ENCODE measurements around the gene CASS4.
"Not testable (repeated sequence)": the region's sequence is repeated elsewhere in the genome, so short reads cannot be mapped to it uniquely, and the experiment has no call there.

Gene CASS4

DNA sequence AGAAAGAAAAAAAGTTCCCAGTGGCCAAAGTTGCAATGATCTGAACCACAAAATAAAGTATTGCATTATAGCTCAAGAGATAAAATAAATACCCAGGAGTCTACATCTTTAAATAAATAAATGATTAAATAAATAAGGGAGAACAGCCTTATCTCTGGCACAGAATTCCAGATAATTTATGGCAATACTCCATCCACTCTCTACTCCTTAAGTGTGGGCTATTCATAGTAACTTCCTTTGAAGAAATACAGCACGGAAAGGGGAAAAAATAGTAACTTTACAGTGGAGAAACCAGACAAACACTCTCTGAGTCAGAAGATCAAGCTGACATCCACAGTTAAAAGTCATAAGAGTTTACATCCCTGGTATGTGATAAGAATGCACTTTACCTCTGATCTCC is 31.7 kb upstream of the CASS4 start:
- Histone ChIP-seq H3K27ac (ENCODE audit: insufficient read depth, low read length, poor library complexity, severe bottlenecking) (no peak overlapping the region), H3K4me3 (ENCODE audit: insufficient read depth, low read depth, low read length, poor library complexity, severe bottlenecking) (no peak overlapping the region), H3K4me1 (ENCODE audit: control insufficient read depth, insufficient read depth, low read length, poor library complexity, severe bottlenecking) (no peaks in the 10 kb centered on the region), H3K9me3 (ENCODE audit: control insufficient read depth, low read length) (no peaks in the 10 kb centered on the region), H3K27me3 (replicated peaks; ENCODE audit: control insufficient read depth, insufficient read depth, low read length, poor library complexity, severe bottlenecking) (no peaks in the 10 kb centered on the region), H3K36me3 (ENCODE audit: control insufficient read depth, insufficient read depth, low read length) (no peaks in the 10 kb centered on the region)
- DNase-seq: no peak

DNA sequence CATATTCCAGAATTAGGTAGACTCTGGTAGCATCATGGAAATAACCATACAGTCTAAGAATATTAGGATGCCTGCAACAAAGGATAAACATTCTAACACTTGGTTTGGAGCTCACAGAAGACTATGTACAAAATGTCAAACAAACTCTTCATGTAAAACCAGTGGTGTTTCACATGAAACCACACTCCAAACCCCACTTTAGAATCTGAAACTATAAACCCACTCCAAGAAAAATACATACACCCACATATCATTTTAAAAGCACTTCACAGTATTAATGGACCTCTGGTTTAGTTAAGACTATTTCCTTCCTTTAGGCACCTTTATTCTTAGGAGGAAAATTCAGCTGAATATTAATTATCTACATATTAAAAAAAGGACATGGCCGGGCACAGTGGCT is 30.6 kb upstream of the CASS4 start:
- H3K4me3 ChIP-seq (ENCODE audit: insufficient read depth, low read depth, low read length, poor library complexity, severe bottlenecking): no peak overlapping the region
- H3K9me3 ChIP-seq (ENCODE audit: control insufficient read depth, low read length): no peaks in the 10 kb centered on the region
- H3K36me3 ChIP-seq (ENCODE audit: control insufficient read depth, insufficient read depth, low read length): no peaks in the 10 kb centered on the region
- H3K4me1 ChIP-seq (ENCODE audit: control insufficient read depth, insufficient read depth, low read length, poor library complexity, severe bottlenecking): no peaks in the 10 kb centered on the region
- DNase-seq: no peak
- H3K27ac ChIP-seq (ENCODE audit: insufficient read depth, low read length, poor library complexity, severe bottlenecking): no peak overlapping the region
- no peaks in the 10 kb centered on the region for H3K27me3 ChIP-seq (replicated peaks; ENCODE audit: control insufficient read depth, insufficient read depth, low read length, poor library complexity, severe bottlenecking)

GRCh38 chr20:56382696-56383095 is 29.4 kb upstream of the CASS4 start:
- no peak overlapping the region for H3K4me3 ChIP-seq (ENCODE audit: insufficient read depth, low read depth, low read length, poor library complexity, severe bottlenecking)
- H3K9me3 ChIP-seq (ENCODE audit: control insufficient read depth, low read length): no peaks in the 10 kb centered on the region
- no peaks in the 10 kb centered on the region for H3K4me1 ChIP-seq (ENCODE audit: control insufficient read depth, insufficient read depth, low read length, poor library complexity, severe bottlenecking)
- no peak overlapping the region for H3K27ac ChIP-seq (ENCODE audit: insufficient read depth, low read length, poor library complexity, severe bottlenecking)
- H3K36me3 ChIP-seq (ENCODE audit: control insufficient read depth, insufficient read depth, low read length): no peaks in the 10 kb centered on the region
- H3K27me3 ChIP-seq (replicated peaks; ENCODE audit: control insufficient read depth, insufficient read depth, low read length, poor library complexity, severe bottlenecking): no peaks in the 10 kb centered on the region
- no peak for DNase-seq

DNA sequence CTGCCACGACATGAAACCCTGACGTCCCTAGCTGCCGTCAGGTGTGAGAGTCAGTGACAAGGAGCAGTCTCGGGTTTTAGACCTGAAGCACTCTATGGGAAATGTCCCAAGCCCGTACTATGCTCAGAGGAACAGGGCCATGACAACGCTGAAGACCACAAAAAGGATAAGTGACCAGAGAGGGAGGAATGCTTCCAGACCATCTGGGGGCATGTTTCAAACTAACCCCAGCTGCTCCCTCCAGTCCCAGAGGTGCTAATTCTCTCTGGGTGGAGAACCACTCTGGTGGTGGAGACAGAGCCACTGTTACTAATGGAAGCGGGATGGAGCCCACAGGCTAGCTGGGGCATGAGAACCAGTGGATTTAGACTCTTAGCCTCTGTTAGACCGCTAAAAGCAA is 28.7 kb upstream of the CASS4 start:
- no peak overlapping the region for H3K27ac ChIP-seq (ENCODE audit: insufficient read depth, low read length, poor library complexity, severe bottlenecking)
- H3K27me3 ChIP-seq (replicated peaks; ENCODE audit: control insufficient read depth, insufficient read depth, low read length, poor library complexity, severe bottlenecking): no peaks in the 10 kb centered on the region
- no peaks in the 10 kb centered on the region for H3K9me3 ChIP-seq (ENCODE audit: control insufficient read depth, low read length)
- DNase-seq: no peak
- H3K4me1 ChIP-seq (ENCODE audit: control insufficient read depth, insufficient read depth, low read length, poor library complexity, severe bottlenecking): no peaks in the 10 kb centered on the region
- no peak overlapping the region for H3K4me3 ChIP-seq (ENCODE audit: insufficient read depth, low read depth, low read length, poor library complexity, severe bottlenecking)
- no peaks in the 10 kb centered on the region for H3K36me3 ChIP-seq (ENCODE audit: control insufficient read depth, insufficient read depth, low read length)

DNA sequence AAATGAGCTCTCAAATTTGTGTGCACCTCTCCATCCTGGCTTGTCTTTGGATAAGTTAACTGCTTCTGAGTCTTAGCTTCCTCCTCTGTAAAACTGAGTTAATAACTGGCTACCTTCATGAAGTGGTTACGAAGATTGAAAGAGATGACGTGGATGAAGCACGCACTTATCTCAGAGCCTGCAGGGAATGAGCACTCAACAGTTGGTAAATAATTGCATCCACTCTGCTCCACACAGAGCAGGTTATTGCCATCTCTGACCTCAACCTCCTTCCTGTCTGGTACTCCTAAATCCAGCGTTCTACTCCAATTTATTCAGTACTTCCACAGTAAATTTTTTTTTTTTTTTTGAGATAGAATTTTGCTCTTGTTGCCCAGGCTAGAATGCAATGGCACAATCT is 26.9 kb upstream of the CASS4 start:
- H3K4me1 ChIP-seq (ENCODE audit: control insufficient read depth, insufficient read depth, low read length, poor library complexity, severe bottlenecking): no peaks in the 10 kb centered on the region
- H3K9me3 ChIP-seq (ENCODE audit: control insufficient read depth, low read length): no peaks in the 10 kb centered on the region
- no peak for DNase-seq
- H3K4me3 ChIP-seq (ENCODE audit: insufficient read depth, low read depth, low read length, poor library complexity, severe bottlenecking): no peak overlapping the region
- H3K27ac ChIP-seq (ENCODE audit: insufficient read depth, low read length, poor library complexity, severe bottlenecking): no peak overlapping the region
- H3K27me3 ChIP-seq (replicated peaks; ENCODE audit: control insufficient read depth, insufficient read depth, low read length, poor library complexity, severe bottlenecking): no peaks in the 10 kb centered on the region
- no peaks in the 10 kb centered on the region for H3K36me3 ChIP-seq (ENCODE audit: control insufficient read depth, insufficient read depth, low read length)

GRCh38 chr20:56386219-56386618 is 25.8 kb upstream of the CASS4 start:
- Histone ChIP-seq H3K27me3 (replicated peaks; ENCODE audit: control insufficient read depth, insufficient read depth, low read length, poor library complexity, severe bottlenecking) (no peaks in the 10 kb centered on the region), H3K4me1 (ENCODE audit: control insufficient read depth, insufficient read depth, low read length, poor library complexity, severe bottlenecking) (no peaks in the 10 kb centered on the region), H3K36me3 (ENCODE audit: control insufficient read depth, insufficient read depth, low read length) (no peaks in the 10 kb centered on the region), H3K9me3 (ENCODE audit: control insufficient read depth, low read length) (no peaks in the 10 kb centered on the region), H3K4me3 (ENCODE audit: insufficient read depth, low read depth, low read length, poor library complexity, severe bottlenecking) (no peak overlapping the region), H3K27ac (ENCODE audit: insufficient read depth, low read length, poor library complexity, severe bottlenecking) (no peak overlapping the region)
- DNase-seq: no peak

GRCh38 chr20:56388882-56389281 is 23.2 kb upstream of the CASS4 start:
- Histone ChIP-seq H3K4me1 (ENCODE audit: control insufficient read depth, insufficient read depth, low read length, poor library complexity, severe bottlenecking) (peaks cover 12% of the 10 kb centered on the region), H3K9me3 (ENCODE audit: control insufficient read depth, low read length) (no peaks in the 10 kb centered on the region), H3K27ac (ENCODE audit: insufficient read depth, low read length, poor library complexity, severe bottlenecking) (no peak overlapping the region), H3K27me3 (replicated peaks; ENCODE audit: control insufficient read depth, insufficient read depth, low read length, poor library complexity, severe bottlenecking) (no peaks in the 10 kb centered on the region), H3K36me3 (ENCODE audit: control insufficient read depth, insufficient read depth, low read length) (no peaks in the 10 kb centered on the region), H3K4me3 (ENCODE audit: insufficient read depth, low read depth, low read length, poor library complexity, severe bottlenecking) (no peak overlapping the region)
- DNase-seq: no peak

DNA sequence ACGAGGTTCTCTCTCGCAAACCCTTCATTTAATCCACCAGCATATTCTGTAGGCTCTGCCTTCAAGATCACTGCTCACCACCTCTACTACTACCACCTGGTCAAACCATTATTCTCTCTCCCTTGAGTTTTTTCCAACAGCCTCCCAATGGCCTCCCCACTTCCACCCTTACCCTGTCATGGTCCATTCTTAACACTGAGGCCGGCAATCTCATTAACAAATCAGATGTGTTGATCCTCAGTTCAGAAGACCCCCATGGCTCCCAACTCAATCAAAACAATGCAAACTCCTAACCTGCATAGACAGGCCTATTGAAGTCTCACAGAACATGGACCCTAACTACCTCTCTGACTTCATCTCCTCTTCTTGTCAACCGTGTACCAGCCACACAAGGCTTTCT is 22.3 kb upstream of the CASS4 start:
- Histone ChIP-seq H3K27me3 (replicated peaks; ENCODE audit: control insufficient read depth, insufficient read depth, low read length, poor library complexity, severe bottlenecking) (no peaks in the 10 kb centered on the region), H3K9me3 (ENCODE audit: control insufficient read depth, low read length) (no peaks in the 10 kb centered on the region), H3K27ac (ENCODE audit: insufficient read depth, low read length, poor library complexity, severe bottlenecking) (no peak overlapping the region), H3K4me3 (ENCODE audit: insufficient read depth, low read depth, low read length, poor library complexity, severe bottlenecking) (no peak overlapping the region), H3K36me3 (ENCODE audit: control insufficient read depth, insufficient read depth, low read length) (no peaks in the 10 kb centered on the region), H3K4me1 (ENCODE audit: control insufficient read depth, insufficient read depth, low read length, poor library complexity, severe bottlenecking) (peaks cover 14% of the 10 kb centered on the region)
- no peak for DNase-seq

GRCh38 chr20:56390396-56390795 is 21.7 kb upstream of the CASS4 start:
- H3K9me3 ChIP-seq (ENCODE audit: control insufficient read depth, low read length); H3K4me3 ChIP-seq (ENCODE audit: insufficient read depth, low read depth, low read length, poor library complexity, severe bottlenecking); DNase-seq; H3K27ac ChIP-seq (ENCODE audit: insufficient read depth, low read length, poor library complexity, severe bottlenecking); H3K36me3 ChIP-seq (ENCODE audit: control insufficient read depth, insufficient read depth, low read length); H3K27me3 ChIP-seq (replicated peaks; ENCODE audit: control insufficient read depth, insufficient read depth, low read length, poor library complexity, severe bottlenecking): not testable (repeated sequence)
- H3K4me1 ChIP-seq (ENCODE audit: control insufficient read depth, insufficient read depth, low read length, poor library complexity, severe bottlenecking): peaks cover 14% of the 10 kb centered on the region

DNA sequence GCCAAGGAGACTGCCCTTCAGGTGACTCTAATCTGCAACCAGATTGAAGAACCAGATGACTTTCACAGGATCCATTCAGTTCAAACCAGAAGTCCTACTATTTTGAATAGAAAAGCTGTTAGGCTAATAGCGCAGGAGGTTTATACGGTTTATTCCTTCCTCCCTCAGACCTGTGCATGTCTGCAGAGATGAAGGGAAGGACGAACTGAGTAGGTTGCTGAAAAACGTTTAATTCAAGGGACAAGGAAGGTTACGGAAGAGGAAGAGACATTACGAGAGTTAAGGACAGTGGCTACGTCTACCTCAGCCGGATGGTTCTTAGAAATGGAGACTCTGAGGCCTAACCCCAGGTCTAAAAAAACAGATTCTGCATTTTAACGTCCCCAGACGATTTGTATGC is 21.0 kb upstream of the CASS4 start:
- DNase-seq: no peak
- no peak overlapping the region for H3K27ac ChIP-seq (ENCODE audit: insufficient read depth, low read length, poor library complexity, severe bottlenecking)

GRCh38 chr20:56391596-56392131 is 20.4 kb upstream of the CASS4 start:
- DNase-seq: no peak
- Histone ChIP-seq H3K4me1 (ENCODE audit: control insufficient read depth, insufficient read depth, low read length, poor library complexity, severe bottlenecking) (peaks cover 14% of the 10 kb centered on the region), H3K36me3 (ENCODE audit: control insufficient read depth, insufficient read depth, low read length) (peaks cover 12% of the 10 kb centered on the region)

More for the DNA sequence above, 21.0 kb upstream of the CASS4 start:
- no peaks in the 10 kb centered on the region for H3K9me3 ChIP-seq (ENCODE audit: control insufficient read depth, low read length)
- peaks cover 14% of the 10 kb centered on the region for H3K4me1 ChIP-seq (ENCODE audit: control insufficient read depth, insufficient read depth, low read length, poor library complexity, severe bottlenecking)
- H3K27me3 ChIP-seq (replicated peaks; ENCODE audit: control insufficient read depth, insufficient read depth, low read length, poor library complexity, severe bottlenecking): no peaks in the 10 kb centered on the region
- no peak overlapping the region for H3K4me3 ChIP-seq (ENCODE audit: insufficient read depth, low read depth, low read length, poor library complexity, severe bottlenecking)
- peaks cover 8% of the 10 kb centered on the region for H3K36me3 ChIP-seq (ENCODE audit: control insufficient read depth, insufficient read depth, low read length)

More at GRCh38 chr20:56391596-56392131, 20.4 kb upstream of the CASS4 start:
- Histone ChIP-seq H3K9me3 (ENCODE audit: control insufficient read depth, low read length) (no peaks in the 10 kb centered on the region), H3K27me3 (replicated peaks; ENCODE audit: control insufficient read depth, insufficient read depth, low read length, poor library complexity, severe bottlenecking) (no peaks in the 10 kb centered on the region), H3K4me3 (ENCODE audit: insufficient read depth, low read depth, low read length, poor library complexity, severe bottlenecking) (peak overlapping the region; percentile 83), H3K27ac (ENCODE audit: insufficient read depth, low read length, poor library complexity, severe bottlenecking) (peak overlapping the region; percentile 86)
